Stimulated activated CD8-positive, alpha-beta memory T cell treated with anti-CD3 and anti-CD28 coated beads, Interleukin-15, amount 100 ng/mL, for 1 hour (primary cell): ENCODE measurements around the gene PTPRK.

ENCODE experiments used
- DNase-seq: peaks from one replicate; pipeline ENCODE4 v3.0.0-alpha.2; 2020; ENCODE audit warnings: low read depth

The PTPRK gene

DNA sequence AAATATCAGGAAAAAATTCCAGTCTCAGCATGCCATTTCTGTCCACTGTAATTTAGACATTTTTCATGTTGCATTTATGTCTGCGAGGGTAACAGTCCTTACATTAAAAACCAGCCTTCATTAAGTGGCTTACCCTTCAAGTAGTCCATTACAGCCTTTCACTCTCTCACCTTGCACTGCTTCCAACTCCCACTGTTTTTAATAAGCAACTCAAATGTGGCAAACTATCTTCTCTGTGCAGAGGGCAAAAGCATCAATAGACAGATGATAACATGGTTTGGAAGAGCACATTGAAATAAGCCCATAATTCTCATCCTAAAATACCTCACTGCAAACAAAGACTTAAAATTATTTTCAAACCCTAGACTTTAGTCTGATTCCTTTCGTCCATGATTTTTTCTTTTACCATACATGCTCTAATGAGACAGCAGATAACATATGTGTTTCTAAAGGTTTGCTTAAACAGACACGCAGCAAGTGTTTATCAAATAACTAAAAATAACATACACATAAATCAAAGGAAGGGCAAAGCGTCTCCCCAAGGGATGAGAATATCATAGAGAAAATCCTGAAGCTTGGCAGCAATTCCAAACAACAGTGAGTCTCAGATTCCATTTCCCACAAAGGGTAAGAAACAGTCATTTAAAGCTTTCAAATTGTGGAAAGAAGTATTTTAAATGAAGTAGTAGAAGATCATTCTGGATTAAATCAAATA is 130.4 kb downstream of the PTPRK start:
- no peak for DNase-seq

DNA sequence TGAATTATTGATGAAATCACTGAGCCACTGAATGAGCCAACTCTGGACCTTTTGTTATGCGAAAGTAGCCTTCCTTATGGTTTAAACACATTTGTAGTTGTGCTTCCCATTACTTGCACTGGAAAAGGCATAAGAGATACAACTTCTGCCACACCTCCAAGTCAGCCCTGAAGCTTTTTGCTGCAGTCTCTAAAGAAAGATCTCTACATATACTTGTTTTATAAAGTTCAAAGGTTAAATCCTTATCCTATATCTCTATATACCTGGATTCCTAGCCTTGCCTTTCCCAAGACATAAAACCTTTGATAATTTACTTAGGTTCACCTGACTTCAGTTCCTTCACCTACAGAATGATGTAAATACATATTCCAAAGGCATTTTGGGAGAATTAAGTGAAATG is 132.0 kb downstream of the PTPRK start:
- no peak for DNase-seq

DNA sequence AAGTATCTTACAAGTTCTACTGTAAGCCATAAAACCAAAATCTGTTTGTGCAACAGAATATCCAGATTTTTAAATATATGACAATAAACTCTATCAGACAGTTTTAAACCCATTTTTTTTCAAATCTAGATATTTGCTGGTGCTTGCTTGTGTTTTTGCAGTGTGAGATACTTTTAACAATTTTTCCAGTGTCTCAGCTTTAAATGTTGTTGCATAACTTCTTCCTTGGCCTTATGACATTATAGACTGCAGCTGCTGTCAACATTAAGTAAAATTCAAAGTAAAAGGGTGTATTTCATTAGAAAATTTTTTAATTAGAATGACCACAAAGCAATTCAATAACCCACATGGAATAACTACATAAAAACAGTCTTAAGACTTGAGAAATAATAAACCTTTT is 139.5 kb downstream of the PTPRK start:
- no peak for DNase-seq

DNA sequence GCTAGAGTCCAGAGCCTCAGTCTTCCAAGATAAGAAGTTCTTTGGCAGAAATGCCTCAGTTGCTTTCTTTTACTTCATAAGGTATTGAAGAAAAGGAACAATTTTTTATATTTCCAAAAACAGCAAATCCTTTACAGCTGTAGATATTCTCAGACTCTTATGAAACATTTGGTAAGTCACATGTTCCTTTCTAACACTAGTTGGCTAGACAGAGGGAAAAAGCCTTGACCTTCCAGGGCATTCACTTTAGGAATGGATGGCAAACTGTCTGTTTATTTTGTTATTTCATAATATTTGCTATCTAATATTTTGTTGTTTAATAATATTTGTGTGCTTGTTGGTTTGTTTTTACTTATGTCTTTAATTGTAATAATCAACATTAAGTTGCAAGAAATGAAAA is 140.8 kb downstream of the PTPRK start:
- DNase-seq, result no peak

DNA sequence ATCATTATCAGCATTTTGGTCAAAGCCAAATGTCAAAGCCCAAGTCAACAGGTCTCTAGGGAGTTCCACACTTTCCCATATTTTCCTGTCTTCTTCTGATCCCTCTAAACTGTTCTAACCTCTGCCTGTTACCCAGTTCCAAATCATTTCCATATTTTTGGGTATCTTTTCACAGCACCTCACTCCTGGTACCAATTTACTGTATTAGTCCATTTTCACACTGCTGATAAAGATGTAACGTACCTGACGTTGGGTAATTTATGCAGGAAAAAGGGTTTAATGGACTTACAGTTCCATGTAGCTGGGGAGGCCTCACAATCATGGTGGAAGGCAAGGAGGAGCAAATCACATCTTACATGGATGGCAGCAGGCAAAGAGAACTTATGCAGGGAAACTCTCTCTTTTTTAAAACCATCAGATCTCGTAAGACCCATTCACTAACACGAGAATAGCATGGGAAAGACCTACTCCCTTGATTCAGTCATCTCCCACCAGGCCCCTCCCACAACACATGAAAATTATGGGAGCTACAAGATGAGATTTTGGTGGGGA is 143.4 kb downstream of the PTPRK start:
- DNase-seq, result no peak

DNA sequence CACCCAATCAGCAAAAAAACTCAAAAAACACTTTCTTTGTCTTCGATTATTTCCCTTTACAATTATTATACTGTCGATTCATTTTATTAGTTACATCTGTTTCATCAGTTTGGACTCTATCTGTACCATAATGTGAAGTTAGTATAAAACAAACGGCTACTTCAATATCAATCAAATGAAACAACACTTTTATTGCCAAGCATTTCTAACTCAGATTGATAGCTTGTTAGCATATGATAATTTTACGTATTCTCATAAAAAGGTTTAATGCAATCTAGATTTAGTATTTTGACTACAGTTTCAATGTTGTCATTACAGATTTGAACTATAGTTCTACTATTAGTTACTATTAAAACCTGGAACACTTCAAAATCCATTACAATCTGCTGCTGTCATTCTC is 149.3 kb downstream of the PTPRK start:
- no peak for DNase-seq

DNA sequence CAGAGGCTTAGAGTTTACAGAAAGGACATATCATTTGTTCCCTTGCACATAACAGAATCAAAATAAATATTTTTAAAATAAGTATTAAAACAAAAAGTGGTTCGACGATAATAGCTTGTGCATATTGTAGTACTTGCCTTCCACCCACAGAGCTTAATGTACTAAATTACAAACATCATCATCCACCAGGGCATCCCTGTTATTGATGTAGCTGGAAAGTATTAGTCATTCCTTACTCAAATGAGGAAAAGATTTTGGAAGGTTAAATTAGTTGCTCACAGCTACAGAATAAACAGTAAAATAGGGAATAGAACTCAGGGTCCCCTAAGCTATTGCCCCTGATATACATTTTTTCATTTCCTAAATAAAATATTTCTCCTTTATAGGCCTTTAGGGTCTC is 150.3 kb downstream of the PTPRK start:
- DNase-seq, result no peak

DNA sequence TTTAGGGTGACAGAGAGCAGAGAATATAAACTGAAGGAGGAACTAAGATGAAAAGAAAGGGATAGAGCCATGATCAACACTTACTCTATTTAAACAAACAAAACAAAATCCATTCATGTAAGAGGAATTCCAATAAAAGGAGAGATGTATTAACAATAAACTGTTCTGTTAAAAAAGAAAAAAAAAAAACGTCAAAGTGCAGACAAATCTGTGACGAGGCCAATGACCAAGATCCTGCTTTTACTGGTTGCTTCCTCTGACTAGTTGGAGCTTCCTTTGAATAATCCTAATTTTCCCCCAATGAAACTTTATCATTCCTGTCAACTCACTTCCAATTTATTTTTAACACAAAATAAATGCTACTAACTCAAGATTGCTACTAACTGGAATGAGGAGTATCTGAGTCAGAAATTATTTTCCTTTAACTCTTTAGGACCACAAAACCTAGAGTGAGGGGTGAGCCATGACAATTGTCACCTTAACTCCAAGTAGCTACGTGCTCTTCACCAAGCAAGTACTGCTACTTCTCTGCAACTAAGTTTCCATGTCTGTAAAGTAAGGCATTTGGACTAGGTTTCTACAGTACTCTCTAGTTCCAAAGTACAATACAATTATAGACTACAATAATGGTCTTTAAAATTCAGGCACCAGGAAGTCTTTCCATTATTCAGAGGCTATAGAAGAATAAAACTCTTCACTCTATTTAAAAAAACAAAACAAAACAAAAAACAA is 152.0 kb downstream of the PTPRK start:
- DNase-seq, result no peak

DNA sequence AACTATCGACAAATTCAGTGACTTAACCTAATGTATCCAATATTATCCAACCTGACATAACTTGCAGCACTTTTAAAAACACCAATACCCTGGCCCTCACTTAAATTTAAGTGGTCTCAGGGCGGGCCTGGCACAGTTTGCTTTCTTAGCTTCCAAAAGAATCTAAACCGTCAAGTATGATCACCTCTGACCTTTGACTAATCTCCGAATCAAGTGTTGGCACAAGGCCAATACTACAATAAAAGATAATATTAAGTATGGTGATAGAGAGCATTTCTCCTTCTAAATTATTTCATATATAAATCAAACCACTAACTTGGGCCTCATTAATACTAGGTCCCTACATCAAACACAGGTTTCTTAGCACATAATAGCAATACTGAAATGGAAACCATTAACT is 153.0 kb downstream of the PTPRK start:
- DNase-seq, result no peak

DNA sequence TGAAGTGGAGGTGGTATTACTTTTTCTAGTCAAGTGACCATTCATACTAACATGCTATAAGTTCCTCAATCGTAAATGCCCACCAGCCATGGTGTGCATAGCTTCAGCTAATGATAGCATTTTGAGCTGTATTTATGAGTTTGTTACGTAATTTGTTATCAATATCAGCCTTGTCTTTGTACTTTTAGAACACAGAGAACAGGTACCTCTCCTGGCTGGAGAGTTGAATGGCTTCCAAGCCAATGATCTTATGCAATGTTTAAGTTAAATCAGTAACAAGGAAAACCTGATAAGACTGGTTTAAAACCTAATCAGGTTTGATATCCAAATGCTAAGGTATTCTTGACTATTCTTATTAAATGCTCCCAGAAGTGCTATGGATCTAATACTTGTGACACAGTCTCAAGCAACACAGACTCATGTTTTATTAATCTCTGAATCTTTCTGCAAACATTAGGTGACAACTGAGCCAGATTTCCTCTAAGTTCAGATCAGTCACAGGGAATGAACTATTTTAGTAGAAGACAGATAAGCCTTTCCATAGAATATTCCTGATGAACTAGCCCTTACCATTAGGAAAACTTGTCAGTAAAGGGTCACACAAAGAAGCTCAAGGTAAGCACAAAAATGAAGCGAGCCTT is 154.8 kb downstream of the PTPRK start:
- DNase-seq, result no peak

DNA sequence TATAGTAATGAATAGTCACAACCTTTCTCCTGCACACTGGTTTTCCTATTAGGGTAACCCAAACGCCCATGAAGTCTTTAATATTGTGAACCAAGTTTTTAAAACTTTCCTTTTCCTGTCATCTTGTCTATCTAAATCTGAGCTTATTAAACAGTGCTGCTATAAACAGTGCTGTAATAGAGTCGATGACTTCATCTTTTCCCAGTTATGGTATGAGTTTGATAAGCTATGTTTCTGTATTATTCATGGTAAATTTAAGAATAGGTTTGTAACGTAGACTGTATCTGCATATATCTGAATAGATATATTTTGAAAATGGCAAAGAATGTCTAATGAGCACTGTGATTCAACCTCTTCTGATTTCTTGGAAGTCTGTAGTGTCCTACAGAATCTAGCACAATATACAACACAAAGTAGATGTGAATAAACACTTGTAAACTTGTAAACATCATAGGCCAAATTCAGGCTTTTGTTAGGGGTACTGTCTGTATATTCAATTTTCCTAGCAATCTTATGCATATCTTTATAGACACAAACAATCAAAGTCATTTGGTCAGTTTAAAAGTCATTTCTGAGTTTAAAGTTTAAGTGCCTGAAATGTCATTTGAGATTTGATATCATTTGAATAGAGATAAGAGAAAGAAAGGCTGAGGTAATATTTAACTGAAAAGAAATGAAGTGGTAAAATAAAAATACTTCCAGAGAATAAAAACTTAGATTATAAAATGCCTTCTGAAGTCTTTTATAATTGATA is 155.5 kb downstream of the PTPRK start:
- DNase-seq, result no peak

DNA sequence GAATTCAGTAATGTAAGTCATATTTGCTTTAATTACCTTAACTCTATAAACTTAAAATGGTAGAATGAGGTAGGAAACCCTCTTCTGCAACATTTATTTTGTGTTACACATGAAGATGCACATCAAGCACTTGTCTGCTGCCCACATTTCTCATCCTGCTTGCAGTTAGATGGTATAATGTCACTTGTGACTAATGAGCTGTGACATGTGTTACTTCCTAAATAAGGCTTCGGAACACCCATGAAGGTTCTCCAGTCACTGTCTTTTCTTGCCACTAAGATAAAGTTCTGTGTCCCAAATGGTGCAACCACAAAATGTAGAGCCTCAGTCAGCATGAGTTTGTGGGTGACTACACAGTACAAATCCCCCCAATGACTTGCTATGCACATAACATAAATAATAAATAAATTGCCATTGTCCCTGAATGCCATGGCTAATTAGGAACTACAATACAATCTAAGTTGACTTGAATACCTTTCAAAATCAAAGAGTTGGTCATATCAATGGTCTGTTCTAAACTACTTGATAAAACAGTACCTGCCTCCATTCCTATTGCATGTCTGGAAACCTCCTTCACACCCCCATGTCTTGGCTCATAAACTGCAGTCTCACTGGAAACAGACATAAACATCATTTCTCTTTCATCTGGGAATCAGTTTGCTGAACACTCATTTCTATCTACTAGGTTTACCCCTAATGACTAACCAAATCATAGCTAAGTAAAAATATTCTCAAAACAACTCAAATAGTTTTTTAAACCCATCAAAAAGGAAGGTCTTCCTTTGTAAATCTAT is 157.2 kb downstream of the PTPRK start:
- no peak for DNase-seq

DNA sequence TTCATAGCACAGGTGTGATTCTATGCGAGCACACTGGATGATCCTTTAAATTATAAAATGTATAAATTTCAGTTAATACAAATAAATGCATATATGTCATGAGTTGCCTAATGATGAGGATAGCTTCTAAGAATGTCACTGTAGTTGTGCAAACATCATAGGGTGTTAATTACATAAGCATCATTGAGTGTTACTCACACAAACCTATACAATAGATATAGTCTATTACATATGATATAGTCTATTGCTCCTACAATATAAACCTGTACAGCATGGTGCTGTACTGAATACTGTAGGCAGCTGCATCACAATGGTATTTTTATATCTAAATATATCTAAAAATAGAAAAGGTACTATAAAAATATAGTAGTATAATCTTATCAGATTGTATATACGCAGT is 159.0 kb downstream of the PTPRK start:
- DNase-seq, result no peak

DNA sequence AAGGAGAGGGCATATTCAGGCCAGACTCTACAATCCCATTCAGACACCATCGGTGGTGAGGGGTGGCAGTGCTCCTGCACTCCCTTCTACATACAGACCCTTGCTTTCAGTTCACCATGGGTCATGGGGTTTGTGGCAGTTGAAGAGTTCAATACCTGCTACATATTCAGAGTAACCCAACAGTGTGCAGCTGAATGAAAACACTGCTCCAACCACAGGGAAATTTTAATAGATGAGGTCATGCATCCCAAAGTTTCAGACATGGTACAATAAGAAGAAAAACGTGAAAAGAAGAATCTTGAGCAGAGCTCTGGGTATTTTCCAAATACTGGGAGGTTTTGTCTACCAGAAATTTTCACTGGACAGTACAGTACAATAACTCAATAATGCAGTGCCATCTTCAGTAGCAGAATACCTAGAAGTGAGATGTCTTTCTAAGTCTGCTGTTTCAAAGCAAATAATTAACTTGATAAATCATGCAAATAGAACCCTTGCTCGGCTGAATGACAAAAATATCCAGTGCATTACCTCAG is 162.1 kb downstream of the PTPRK start:
- DNase-seq, result no peak

DNA sequence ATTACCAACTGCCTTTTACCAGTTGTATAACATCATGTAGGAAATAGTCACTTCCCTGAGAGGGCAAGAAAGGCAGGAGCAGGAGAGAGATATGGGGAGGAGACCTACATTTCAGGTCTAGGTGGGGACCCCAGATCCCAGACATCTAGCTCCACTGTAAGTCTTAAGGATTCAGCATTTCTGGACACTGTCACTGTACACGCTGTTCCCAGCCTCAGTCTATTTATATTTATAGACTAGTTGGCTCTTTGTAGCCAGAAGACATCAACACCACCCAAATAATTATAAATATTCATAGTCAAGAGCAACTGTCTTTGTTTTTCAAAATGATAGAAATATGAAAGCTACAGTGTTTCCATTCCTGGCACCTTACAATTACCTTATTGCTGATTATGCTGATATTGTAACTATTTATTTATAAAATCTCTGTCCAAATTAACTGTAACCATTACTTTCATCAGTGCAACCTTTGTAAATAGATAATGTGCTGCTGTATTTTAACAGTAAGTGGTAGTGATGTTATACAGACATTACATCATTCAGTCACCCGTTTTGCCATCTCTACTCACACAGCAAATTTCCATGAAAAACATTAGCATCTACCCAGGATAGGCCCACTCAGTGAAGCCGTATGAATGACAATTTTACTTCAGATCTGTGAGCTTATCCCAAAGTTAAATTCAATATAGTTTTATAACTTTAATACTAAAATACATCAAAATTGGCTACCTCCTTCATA is 162.8 kb downstream of the PTPRK start:
- no peak for DNase-seq

DNA sequence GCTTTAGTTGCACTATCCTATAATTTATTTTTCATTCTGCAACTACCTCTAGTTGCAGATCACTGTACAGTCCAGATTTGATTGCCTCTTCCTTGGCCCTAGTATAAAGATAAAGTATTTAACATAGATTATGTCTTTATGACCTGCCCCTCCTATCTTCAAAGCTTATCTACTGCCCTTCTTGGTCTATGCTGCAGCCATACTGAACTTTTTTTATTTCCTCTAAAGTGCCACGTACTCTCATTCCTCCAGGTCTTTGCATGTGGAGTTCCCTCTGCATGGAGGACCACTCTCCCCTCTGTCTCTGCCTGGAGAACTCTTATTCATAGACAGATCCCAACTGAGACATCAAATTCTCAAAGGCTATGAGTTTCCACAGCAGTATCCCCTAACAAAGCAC is 168.0 kb downstream of the PTPRK start:
- DNase-seq, result no peak

DNA sequence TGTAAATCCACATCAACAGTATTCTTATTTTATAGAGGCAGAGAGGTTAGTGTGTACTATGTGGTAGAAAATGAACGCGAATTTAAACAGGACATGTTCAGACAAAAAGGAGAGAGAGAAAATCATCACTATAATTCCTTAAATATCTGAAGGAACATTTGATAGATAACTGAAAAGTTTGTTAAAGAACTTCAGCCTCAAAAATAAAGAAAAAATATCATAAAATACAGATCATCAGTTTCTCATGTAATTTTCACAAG is 169.2 kb downstream of the PTPRK start:
- DNase-seq, result no peak

DNA sequence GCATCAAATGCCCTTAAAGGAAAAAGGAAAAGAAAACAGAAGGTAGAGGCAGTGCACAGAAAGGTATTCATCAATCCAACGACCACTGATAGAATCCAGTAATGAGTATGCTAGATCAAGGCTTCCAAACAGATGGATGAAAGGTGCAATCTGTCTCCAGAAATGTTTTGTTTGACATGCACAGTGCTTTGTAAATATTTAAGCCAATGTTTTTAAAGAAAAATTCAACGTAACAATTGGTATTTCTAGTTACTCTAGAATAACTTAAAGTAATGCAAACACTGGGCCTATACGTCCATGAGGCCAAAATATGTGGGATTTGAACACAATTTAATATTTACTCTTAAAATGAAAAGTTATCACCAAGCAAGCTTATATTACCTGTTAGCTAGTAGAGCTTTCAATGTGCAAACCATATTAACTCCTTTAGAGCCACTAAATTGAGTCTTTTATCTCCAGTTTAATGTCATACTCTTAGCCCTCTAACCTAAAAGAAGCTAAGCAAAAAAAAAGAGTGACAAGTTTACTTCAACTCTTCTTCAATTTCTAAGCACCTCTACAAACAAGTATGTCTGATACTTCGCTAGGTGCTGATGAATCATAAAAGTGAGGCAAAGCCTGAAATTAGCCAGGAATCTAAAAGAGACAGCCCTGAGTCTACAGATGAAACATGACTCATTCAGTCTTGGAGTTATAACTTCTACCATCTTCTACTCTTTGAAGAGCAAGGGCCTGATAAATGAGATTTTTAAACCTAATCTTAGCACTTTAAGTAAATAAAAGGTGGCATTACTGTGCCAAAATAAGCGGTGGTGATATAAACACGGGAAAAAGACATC is 169.8 kb downstream of the PTPRK start:
- no peak for DNase-seq

DNA sequence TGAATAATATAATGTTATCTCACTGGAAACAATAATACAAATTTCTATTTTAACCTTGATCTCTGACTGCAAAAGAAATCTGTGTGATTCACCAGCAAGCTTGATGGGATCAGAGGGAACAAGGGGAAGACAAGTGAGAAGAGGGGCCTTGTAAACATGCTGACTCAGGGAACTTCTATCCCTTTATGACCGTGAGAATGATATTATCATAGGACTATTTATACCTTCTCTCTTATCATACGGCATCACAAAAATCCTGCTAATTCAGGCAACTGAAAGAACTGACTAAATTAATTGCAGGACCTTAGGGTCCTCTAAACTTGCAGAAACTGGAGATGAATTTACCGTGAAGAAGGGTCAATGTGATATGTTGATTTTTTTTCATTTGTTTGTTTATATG is 173.3 kb downstream of the PTPRK start:
- no peak for DNase-seq

DNA sequence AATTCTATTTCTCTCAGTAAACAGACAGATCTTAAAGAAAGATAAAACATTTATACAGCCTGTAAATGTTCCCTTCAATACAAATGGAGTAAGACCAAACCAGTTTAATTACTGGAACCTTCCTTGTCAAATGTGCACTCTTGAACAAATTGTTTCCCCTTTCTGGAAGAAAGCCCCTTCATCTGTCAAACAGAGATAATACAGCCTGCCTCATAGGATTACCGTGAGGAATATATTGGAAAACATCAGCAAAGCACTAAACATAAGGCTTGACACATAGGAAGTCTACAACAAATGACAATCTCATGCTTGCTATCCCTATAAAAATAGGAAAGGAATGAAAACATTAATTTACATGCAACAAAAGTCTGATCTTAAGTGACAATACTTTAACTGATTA is 173.8 kb downstream of the PTPRK start:
- DNase-seq, result no peak
